HG02981 (cell line): Measurements from ENCODE around the gene GDF10.

ENCODE experiments used
- ATAC-seq: cut with Tn5 transposase; IDR thresholded peaks from one replicate; pipeline ENCODE4 v1.9.1; 2021; ENCODE audit warnings: mild to moderate bottlenecking, moderate library complexity; ENCODE audit not compliant: unreplicated experiment

The GDF10 gene

DNA sequence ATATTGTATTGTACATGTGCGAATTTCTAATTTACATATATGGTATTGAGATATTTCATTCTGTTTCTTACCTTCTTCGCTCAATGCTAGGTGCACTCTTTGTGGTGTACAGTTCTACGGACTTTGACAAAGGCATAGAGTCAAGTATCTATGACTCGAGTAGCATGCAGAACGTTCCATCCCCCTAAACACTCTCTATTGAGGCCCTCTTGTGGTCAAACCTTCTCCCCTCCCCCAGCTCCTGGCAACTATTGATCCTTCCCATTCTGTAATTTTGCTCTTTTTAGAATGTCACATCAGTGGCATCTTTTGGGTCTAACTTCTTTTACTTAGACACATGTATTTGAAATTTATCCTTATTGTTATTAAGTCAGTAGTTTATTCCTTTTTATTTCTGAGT lies 30.7 kb upstream of the GDF10 start:
- no peak for ATAC-seq

DNA sequence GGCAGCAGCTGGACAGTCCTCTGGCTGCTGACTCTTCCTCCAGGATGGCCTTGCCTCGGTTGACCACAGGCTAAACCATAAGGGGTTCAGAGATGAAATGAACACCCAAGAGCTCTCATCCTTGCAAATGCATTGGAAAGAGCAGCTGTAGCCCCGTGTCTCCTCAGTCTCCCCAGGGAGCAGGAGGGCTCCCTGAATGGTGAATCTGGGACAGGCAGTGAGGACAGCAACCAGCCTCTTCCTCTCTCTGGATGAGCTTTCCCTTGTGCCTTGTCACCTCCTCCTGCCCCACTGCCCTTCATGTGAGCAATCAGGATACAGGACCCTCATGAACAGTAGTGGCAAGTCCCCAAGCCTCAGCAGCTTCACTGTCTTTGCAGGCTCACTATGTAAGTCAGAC lies 23.9 kb upstream of the GDF10 start:
- ATAC-seq = no peak

DNA sequence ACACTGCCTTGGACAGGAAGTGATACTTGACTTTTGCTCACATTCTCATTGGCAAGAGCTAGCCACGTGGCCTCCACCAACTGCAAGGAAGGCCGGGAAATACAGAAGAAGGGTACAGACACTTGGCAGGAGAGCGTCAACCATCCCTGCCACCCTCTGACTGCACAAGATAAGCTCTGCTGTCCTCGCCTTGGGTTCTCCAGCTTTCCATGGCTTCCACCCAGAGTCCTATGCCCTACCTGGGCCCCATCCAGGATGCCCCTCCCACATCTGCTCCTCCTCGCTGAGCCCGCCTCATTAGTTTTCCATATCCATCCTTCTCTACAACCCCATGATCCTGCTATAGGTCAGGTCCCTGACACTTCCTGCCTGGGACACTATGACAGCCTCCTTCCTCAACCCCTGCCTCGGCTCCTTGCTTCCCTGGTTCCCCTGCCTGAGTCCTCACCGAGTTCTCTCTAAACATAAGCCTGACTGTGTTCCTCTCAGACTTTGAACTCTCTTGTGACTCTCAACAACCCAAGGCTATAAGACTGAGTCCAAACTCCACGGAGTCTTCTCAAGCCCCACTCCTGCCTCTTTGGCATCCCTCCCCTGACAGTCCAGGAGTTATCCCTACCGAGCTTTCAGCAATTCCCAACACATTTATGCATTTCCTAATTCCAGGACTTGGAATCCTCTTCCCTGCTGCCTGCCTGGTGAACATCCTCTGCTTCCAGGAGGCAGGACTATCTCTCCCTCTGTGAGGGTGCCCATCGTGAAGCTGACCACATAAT lies 23.2 kb upstream of the GDF10 start:
- no peak for ATAC-seq

DNA sequence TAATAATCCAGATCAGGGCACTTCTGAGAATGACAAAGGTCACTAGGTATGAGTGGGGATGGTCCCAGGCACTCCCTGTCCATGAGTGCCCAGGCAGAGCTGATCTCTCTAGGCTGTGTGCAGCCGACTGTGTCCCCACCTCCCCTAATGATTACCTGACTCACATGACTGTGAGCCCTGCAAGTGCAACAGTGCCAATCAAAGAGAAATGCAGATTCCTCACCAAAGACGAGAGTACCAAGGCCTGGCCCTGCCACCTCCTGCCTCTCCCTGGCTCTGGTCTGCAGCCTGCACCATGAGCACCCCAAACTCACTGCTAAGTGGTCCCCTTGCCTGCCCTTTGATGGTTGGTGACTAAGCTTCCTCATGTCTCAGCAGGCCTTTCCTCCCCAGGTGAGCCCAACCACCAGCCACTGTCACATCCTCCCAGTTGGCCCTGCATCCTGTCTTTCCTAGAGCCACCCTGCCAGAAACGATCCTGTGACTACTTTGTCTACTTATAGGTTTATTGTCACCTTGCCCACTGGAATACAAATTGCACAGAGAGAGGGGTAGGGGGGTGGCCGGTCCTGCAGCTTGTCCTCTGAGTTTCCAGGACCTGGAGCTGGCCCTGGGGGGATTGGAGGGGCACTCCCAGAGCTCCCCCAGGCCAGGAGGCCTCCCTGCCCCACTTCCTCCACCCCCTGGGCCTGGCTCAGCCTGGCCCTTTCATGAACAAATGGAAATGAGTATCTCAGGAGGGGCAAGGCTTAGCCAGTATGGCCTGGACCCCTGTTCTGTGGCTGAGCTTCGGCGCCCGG lies 22.4 kb upstream of the GDF10 start:
- ATAC-seq = no peak

DNA sequence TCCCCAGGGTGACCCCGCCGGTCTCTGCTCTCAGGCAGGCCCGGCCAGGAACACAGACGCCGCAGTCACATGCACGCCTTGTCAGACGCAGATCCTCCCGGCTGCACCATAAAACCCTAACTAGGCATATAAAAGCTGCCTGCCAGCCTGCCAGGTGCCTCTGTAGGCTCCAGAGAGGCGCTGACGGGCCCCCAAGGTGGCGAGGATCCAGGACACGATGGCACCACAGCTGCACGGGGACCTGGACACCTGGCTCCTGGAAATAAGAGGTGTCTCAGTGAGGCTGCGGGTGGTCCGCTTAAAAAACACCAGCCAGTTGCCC lies 21.9 kb upstream of the GDF10 start:
- ATAC-seq = no peak

DNA sequence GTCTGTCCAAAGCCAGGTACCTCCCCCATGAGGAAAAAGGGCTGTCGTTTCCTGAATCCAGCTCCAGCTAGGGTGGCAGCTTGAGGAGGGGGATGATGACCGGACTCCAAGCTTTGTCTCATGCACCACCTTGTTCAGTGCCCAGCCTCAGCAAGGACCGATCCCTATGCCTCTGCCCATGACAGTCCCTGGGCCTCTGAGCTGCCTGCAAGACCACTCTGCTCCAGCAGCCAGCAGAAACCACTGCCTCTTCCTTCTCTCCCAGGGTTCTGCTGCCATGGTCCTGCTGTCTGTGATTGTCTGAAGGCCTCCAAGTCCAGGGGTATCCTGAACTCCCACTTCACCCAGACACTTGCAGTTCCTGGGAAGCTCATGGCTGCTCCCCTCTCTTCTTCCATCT lies 21.3 kb upstream of the GDF10 start:
- no peak for ATAC-seq

DNA sequence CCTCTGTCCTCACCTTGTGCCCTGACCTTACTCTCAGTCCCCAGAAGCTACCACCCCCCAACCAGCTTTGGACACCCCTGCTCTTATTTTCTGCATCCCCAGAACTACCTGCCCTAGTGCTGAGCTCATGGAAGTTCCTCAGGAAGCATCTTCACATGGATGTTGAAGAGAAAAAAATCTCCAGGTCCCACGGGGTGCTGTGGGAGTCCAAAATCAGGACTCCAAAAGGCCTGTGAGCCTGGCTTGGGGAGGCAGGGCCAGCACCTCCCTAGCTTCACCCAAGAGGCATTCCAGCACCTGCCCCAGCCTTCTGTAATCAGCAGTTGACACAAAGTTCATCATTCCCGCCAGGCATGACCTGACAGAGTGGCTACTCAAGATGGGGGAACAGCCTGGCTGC lies 20.7 kb upstream of the GDF10 start:
- no peak for ATAC-seq

DNA sequence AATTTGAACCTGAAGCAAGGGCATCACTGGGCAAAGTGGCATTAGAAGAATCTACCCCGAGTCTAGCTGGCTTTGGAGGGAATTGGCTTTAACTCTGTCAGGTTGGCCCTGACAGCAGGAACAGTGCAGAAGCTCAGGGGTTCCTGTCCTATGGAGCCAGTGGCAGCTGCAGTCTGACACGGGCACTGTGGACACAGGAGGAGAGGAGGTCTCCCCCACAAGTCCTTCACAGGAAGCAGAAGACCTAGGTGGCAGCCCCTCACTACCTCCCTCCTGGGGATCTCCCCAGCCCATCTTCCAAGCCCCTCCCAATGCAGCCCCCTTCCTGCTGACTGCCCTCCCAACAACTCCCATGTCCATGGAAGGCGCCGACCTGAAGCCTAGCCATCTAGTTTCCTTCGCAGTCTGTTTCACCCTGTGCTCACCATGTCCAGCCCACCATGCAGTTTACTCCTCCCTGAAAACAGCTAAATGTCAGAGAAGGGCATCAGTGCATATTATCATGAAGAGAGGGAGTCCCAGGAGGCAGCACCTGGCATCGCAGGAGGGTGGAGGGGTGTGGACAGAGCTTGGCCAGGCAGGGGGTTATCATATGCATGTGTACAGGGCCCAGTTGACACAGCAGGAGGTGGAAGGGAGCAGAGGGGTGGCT lies 17.9 kb upstream of the GDF10 start:
- no peak for ATAC-seq

DNA sequence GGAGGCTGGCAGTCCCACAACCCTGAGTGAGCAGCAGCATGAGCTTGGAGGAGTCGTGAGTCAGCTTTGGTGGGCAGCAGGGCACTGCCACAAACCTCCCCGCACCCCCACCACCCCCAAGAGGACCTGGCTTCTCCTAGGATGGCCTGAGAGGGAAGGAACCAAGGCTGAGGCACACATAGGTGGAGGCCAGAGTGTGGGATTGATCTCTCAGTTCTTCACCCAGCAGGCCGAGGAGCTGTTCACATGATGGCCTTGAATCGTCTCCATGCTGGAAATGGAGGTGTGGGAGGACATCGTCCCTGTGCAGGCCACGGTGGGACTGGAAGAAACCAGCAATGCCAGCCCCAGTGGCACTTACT lies 17.4 kb upstream of the GDF10 start:
- ATAC-seq = no peak

DNA sequence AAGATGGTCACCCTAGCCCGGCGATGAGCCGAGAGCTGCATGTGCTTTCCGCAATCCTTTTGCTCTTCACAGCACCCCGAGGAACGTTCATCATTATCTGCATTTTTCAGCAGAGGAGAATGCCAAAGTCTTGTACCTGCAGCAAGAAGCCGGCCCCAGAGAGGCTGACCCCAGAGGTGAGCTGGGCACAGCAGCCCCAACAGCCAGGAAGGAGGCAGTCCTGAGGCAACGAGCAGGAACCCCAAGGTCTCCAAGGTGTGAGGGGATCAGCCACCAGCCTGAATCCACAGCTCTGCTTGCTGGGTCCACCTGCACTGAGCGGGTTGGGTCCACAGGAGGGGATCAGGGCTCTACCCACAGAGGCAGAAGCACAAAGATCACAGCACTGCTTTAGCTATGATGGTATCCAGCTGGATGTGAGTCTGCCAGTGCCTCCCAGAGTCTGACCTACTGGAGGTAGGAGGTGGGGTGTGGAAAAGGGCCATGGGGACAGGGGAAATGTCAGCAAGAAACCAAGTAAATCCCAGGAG lies 16.8 kb upstream of the GDF10 start:
- ATAC-seq = no peak

DNA sequence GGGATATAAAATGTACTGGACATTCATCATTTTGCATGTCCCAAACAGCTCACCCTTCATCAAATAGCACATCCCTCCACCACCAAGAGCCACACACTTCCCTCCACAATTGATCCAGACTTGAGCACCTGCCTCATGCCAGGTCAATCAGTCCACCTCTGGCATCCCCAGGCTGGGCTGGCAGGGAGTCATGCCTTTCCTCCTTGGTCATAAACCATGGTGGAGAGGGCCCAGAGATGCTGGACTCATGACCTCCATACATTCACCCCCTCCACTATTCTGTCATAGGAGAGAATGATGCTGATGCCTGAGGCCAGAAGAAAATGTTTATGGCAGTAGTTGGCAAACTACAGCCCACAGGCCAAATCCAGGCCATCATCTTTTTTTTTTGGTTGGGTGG lies 16.1 kb upstream of the GDF10 start:
- no peak for ATAC-seq

DNA sequence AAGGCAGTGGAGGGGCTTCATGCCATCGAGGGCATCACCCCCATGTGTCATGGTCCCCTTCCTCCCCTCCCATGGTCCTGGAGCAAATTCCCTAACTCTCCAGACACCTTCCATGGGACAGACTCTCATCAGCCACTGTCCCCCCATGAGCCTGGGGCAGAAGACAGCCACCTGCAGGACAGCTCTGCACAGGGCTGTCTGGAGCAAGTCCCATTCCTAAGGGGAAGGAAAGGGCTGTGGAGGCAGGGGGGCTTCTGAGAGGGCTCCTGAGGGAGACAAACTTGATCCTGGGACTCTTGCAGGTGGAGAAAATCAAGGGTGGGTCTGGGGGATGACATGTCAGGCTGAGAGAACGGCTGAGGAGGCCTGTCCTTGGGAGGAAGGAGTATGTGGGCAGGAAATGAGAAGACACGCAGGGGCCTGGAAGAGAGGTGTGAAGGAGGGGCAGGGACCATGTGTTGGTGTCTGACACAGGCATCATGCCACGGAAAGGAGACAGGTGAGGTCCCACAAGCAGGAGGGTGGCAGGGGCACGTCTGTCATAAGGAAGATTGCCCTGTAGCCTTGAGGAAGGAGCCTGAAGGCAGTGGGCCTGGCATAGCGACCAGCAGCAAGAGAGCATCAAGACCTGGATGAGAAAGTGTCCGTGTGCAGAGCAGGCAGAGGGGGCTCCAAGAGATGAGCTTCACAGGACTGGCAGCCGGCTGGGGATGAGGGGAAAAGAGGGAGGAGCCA lies 14.4 kb upstream of the GDF10 start:
- ATAC-seq = no peak

DNA sequence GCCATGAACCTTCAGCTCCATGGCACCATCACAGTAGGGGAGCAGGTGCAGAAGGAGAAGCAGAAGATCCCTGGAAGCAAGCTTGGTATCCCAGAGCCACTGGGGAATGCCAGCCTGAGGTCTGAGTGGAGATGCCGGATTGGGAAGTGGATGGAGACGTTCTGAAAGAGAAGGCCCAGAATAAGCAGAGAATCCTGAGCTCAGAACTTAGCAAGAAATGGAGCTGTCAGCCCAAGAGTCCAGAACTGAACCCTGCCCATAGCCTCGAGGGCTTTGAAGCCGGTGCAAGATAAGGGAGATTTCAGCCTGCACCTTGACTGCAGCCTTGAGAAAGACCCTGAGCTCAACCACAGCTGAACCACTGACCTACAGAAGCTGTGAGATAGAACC lies 13.9 kb upstream of the GDF10 start:
- ATAC-seq = no peak

DNA sequence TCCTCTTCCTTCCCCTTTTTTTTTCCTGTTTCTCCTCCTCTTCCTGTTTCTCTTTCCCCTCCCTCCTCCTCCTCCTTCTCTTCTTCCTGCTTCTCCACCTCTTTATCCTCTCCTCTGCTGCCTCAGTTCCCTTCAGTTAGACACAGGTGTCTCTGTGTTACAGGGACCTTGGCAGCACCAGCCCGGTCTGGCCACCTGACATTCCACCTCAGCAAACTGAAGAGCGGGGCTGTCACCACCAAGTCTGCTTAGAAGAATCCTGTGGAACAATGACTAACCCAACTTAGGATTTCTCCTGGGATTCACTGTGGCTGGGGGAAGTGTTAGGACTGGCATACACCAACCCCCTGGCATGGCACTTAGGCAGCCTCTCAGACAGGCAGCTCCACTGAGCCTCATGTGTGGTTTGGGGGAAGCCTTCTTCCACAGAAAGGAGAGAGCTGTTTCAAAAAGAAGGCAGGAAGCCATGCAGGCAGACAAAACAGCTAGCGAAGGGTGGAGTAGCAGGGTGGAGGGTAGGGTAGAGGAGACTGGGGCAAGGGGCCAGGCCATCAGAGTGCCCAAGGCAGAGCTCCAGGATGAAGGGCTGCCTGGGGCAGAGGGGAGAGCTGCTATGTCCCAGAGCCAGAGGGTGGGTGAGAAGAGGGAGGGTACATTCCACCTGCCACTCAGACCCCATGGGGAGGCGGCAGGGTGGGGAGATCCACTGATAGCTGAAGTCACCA lies 13.2 kb upstream of the GDF10 start:
- no peak for ATAC-seq

DNA sequence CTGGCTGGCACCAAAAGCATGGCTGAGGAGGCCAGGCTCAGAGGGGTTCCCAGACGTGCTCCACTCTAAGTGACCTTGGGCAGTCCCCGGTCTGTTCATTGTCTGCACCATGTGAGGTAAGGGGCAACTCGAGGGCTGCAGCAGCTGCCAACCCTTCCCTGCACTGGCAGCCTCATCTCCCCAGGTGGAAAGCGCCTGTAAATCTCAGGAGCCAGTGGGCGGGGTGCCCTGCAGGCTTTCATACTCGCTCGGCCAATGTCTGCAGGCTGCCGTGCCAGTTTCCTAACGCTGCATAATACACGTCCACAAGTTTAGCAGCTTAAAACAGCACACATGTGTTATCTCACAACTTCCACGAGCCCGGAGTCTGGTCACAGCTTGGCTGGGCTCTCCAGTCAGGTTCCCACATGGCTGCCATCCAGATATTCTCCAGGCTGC lies 12.6 kb upstream of the GDF10 start:
- no peak for ATAC-seq

DNA sequence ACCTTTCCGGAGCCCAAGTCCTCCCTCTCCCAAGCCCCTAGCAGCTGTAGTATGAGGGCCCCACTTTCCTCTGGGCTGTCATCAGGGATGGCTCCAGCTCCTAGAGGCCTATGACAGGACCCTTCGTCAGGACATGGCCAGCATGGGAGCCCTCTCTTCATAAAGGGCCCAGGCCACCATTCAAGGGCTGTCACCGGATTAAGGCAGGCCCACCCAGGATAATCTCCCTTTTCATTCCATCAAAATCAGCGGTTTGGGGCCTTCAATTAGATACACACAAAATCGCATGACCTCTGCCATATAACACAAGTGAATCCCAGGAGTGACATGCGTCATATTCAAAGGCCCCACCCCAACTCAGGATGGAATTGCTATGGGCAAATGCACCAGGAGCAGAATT lies 12.2 kb upstream of the GDF10 start:
- no peak for ATAC-seq

DNA sequence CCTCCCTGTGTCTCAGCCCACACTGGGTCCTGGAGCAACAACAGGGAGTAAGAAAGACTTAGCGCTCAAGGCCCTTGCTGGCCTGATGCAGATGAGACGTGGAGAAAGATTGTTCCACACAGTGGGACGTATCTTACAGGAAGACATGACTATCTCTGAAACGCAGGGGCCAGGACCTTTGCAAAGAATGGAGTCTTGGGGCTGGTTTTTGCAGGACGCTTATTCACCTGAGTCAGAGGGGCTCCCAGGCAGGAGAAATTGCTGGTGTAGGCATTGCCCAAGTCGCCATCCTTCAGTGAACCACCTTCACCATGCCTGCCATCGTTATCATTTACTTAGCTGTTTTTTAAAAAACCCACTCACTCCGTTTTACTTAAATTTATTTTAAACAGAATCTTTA lies 11.8 kb upstream of the GDF10 start:
- ATAC-seq = no peak

DNA sequence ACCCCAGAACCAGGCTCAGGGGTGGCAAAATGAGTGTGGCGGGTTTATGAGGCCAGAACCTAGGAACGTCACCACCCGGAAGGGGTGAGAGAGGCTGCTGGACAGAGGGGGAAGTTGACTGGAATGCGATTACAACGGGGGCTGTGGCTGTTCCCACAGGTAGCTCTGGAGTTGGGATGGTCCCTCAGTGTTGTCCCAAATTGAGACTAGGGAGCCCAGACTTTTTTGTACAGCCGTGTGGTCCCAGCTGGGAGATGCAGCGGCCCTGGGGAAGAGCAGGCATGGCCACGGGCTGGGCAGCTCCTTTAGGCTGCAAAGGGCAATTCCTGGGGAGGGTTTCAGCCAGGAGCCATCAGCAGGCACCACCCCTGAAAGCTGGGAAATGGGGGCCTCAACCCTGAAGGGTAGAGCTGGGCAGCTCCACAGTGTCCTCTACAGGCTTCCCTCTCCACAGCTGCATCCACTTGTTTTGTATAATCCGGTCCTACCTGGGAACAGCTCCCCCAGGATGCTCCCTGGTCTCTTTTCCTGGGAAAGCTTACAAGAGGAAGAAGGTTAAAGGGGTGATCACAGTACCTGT lies 11.0 kb upstream of the GDF10 start:
- no peak for ATAC-seq

DNA sequence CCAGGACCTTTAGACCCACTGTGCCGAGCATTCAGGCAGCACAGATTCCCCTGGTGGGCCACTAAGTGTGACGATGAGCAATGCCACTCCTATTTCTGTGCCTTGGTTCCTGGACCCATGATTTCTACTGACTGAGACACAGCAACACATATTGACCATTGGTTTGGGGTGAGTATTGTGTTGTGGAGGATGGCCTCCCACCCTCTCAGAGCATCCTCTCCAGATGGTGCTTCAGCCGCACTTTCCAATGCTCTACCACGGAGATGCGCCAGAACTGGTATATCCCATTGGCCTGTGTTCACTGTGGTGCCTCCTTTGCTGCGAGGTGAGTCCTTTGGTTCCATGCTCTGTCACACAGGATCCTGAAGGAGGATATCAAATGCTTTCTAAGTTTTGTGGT lies 10.1 kb upstream of the GDF10 start:
- no peak for ATAC-seq

DNA sequence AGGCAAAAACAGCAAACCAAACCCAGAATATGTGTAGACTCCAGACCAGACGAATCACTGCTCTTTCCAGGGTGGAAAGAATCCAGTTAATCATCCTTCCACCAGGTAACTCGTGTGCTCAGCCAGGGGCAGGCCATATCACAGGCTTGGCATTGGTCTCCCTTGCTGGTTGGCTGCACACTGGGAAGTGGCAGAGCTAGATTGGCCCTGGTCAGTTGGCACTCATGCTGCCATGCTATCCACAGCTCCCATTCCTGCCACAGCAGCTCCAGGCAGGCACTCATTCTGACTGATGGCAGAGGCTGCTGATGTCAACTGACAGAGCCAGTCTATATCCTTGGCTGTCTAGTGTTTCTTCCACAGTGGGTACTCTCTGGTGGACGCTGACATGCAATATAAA lies 9.7 kb upstream of the GDF10 start:
- no peak for ATAC-seq
